CD4-positive, alpha-beta T cell treated with Interleukin-17A for 4 hours (primary cell): Measurements from ENCODE around the gene GLTP.
A peak's percentile ranks its signal among the peaks of the same experiment; 100 is the strongest.

Experiments
- DNase-seq: peaks from one replicate; pipeline ENCODE4 v3.0.0-alpha.2; 2020; ENCODE audit warnings: mixed read lengths

The GLTP gene

DNA sequence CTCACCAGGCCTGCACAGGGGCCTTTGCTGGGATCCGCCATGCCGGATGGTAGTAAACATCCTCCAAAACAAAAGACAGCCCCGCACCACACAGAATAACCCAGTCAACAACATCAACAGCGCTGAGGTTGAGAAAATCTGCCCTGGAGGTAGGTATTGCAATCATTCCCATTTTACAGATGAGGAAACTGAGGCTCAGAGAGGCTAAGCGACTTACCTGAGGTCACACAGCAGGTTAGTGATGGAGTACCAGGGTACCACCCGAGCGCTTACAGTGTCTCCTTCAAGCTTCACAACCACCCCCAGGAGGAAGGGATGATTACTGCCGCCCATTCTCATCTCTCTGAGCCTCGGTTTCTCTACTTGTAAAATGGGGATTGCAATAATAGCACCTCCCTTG lies 62.1 kb downstream of the GLTP start:
- no peak for DNase-seq

DNA sequence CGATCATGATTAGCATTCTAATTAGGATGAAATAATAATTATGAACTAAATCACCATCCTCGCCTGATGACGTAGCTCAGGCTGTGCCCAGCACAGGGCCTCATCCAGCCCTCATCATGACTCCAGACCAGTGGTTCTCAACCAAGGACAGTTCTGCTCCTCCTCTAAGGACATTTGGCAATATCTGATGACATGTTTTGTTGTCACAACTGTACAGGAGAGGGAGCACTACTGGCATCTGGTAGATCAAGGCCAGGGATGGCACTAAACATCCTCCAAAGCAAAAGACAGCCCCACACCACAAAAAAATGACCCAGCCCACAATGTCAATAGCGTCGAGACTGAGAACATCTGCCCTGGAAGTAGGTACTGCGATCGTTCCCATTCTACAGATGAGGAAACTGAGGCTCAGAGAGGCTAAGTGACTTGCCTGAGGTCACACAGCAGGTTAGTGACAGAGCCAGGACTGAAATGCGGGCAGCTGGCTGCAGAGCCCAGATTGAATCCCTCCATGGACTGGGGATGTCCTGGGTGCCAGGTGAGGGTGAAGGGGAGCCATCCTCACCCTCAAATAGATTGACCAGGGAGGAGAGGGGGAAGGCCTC lies 62.6 kb downstream of the GLTP start:
- no peak for DNase-seq

DNA sequence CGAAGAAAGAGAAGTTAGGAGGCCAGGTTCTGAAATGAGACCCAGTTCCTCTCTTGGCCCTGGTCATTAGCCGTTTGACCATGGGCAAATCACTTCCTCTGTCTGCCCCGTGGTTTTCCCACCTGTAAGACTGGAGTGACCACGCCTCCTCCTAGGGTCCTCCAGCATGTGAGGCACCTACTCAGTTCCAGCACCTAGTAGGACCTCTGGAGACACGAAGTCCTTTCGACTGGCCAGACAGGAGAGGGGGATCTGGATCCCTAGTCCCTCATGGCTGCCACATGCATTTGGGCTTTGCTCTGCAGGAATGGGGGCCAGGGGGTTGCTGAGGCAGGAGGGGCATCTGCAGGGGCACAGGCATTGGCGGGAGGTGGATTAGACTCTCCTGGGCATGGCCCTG lies 63.5 kb downstream of the GLTP start:
- DNase-seq: no peak

DNA sequence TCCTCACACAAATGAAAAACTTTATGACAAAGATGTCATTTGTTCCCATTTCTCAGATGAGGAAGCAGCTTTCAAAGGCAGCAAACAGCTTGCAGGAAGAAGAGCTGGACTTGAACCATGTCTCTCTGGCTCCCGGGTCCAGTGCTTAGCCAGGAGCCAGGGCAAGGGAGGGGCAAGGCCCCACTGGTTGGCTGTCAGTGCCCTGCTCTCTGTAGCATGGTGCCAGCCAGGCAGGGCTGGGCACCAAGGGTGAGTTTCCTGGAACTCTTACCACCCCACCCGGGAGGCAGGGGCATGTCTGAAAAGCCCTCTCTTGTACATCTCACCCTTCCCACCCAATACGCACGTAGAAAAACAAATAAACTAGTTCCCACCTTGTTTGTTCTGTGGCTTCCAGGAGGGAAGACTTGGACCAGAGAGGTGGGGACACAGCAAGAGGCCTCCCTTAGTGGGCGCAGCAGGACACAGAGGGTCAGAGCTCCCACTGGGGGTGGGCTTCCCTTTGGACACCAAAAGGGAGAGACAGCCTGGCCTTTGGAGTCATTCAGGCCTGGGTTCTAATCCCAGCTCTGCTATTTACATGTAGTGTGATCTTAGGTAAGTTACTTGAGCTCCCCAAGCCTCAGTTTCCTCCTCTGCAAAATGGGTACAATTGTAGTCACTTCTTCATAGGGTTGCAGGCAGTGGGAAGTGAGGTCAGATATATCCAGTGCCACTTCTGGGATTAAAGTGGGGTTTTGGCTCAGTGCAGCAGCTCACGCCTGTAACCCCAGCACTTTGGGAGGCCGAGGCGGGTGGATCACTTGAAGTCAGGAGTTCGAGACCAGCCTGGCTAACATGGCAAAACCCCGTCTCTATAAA lies 64.4 kb downstream of the GLTP start:
- DNase-seq: no peak

DNA sequence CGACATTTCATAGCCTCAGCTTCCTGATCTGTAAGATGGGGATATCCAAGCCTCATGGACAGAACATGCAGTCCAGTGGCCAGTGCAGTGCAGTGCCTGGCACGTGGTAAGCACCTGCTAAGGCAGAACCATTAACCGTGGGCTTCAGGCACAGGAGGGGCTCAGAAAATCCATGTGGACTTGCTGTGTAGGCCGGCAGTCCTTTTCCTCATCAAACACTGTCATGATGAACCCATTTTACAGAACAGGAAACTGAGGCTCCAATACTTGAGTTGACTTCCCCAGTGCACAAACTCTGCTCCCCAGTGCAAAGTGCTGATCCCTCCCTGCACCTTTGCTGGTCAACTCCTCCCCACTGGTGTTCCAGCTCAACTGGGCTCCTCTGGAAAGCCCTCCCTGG lies 65.1 kb downstream of the GLTP start:
- no peak for DNase-seq

DNA sequence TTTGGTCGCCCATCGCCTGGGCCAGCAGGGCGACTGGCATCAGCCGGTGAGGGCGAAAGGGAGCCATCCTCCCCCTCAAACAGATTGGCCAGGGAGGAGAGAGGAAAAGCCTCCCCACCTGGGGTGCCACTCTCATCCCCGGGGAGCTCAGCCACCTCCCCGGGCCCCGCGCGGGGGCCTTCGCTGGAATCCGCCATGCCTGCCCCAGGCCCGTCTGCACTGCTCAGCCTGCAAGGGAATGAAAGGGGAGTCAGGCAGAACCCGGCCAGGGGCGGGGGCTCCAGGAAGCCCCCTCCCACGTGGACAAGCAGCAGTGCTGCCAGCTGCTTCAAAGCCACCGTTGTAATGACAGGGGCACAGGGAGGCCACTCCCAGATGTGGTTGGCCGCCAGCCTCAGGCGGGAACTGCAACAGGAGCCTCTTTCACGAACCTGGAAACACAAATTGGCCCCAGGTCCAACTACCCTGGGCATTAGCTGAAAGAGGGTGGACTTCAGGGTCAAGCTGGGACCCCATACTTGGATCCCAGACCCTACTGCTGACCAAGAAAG lies 65.7 kb downstream of the GLTP start:
- no peak for DNase-seq

DNA sequence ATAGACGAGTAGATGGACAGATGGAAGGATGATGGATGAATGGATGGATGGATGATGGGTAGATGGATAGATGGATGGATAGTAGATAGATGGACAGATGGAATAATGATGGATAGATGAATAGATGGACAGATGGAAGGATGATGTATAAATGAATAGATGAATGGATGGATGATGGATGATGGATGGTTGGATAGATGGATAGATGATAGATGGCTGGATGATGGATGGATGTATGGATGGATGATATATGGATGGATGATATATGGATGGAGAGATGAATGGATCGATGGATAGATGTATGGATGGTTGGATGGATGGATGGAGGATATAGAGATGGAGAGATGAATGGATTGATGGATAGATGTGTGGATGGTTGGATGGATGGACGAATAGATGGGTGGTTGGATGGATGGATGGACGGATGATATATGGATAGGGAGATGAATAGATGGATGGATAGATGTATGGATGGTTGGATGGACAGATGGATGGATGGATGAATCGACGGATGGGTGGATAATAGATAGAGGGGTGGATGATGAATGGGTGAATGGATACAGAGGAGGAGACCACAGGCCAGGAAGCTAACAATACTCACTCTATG lies 66.4 kb downstream of the GLTP start:
- no peak for DNase-seq

DNA sequence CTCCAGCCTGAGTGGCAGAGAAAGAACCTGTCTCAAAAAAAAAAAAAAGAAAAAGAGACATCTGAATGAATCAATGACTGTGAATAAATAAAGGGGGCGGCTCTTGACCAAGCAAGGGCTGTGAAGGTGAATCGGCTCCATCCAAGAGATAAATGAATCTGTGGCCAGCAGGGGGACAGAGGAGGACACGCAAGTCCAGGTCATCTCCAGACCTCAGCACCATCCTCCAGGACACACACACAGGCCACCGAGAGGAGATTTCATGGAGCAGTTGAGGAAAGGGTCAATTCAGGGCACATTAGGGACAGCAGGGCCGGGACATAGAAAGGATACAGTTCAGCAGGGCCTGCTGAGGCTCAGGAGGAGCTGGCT lies 68.7 kb downstream of the GLTP start:
- DNase-seq: no peak

DNA sequence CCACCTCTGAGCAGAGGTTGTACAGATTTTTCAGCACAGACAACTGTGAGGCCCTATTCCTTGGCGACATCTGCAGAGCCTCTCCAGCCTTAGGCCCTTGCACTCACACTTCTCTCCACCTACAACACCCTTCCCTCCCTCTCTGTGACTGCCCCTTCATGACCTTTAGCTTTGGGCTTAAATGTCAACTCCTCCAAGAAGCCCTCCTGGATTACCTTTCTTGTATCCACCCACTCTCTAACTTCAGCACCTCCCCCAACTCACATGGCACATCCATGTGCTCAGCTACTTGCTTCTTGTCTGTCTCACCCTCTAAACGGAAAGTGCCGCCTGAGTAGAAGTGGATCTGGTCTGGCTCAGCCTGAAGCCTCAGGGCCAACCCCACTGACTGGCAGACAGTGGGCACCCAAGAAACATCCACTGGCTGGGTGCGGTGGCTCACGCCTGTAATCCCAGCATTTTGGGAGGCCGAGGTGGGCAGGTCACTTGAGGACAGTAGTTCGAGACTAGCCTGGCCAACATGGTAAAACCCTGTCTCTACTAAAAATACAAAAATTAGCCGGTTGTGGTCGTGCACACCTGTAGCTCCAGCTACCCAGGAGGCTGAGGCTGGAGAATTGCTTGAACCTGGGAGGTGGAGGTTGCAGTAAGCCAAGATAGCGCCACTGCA lies 69.3 kb downstream of the GLTP start:
- DNase-seq: no peak

DNA sequence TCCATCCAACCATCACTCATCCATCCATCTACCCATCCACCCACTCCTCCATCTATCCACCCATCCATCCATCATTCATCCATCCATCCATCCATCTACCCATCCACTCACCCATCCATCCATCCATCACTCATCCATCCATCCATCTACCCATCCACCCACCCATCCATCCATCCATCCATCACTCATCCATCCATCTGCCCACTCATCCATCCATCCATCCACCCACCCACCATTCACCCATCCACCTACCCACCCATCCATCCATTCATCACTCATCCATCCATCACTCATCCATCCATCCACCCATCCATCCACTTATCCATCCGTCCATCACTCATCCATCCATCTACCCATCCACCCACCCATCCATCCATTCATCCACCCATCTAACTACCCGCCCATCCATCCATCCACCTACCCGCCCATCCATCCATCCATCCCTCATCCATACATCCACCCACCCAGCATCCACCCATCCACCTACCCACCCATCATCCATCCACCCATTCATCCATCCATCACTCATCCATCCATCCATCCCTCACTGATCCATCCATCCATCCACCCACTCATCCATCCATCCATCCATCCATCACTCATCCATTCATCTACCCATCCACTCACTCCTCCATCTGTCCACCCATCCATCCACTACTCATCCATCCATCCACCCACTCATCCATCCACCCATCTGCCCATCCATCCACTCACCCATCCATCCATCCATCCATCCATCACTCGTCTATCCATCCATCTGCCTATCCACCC lies 71.3 kb downstream of the GLTP start:
- no peak for DNase-seq

DNA sequence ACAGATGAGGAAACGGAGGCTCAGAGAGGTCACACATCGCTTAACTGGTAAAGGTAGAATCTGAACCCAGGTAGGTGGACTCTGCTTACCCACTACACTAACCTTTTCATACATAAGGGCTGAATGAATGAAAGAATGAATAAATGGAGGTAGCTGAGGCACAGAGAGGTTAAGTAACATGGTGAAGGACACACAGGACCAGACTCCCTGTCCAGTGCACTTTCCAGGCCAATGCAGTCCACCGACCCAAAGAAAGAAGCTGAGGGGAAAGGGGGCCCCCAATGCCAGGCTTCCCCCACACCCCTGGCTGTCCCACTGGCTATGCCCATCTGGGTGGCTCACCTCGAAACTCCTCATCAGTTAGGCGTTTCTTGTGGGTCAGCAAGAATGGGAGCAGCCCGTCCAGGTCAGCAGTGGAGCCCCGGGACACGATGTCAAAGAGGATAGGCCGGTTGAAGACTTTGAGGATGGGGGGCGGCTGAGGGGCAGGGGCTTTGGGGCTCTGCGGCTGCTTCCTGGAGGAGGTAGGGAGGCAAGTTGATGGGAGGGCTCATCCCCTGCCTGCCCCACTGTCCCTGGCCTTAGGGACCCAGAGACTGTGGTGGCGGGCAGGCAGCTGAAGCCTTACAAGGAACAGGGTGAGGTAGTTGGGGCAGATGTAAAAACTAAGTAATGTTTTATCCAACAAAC lies 72.2 kb downstream of the GLTP start:
- no peak for DNase-seq

DNA sequence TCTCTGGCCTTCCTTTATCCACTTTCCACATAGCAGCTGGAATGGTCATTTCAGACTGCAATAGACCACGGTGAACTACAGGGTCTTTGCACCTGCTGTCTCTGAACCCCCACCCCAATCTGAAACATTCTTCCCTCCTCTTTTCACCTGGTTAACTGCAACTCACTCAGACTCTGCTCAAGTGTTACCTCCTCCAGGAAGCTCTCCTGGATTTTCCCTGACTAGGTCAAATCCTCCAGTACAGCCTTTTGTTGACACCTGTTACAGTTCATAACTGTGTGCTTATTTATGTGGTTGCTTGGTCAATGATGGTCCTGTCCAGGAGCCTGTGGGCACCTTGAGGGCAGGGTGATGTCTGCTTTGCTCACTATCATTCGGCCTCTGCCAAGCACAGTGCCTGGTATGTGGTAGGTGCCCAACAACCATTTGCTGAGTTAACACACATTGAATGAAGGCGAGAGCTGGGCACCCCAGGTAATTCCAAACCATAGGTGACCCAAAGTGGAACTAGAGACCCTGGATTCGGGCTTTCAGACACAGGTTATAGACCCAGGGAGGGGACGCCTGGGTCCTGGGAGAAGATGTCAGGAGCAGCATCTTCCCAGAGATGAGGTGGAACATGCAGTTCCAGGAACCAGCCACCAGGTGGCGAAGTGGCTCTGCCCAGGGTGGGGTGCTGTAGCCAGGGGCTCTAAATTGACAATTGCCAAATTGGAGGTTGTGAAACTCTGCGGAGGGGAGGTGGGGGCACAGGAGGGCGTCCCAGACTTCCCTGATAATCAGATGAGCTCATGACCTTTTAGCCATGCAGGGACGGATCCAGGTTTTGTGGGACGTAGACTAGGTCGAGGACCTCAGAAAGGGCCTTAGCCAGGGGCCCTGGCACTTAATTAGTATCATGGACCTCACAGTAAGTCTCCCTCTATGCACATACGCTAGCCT lies 75.2 kb downstream of the GLTP start:
- DNase-seq: peak; percentile 77

DNA sequence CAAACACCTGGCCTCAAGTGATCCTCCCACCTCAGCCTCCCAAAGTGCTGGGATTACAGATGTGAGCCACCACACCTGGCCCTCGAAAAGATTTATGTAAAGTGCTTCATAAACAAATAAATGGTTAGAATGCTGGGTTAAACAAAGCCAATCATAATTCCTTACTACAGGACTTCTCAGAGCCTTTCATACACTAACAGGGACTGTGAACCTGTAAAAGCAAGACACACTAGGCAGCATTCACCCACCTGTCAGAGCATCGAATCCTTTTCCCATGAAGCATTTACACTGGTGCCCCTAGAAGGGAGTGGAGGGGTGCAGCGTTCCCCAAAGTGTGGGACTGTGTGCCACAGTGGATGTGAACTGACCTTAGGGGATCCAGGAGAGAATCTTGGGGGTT lies 76.7 kb downstream of the GLTP start:
- no peak for DNase-seq

DNA sequence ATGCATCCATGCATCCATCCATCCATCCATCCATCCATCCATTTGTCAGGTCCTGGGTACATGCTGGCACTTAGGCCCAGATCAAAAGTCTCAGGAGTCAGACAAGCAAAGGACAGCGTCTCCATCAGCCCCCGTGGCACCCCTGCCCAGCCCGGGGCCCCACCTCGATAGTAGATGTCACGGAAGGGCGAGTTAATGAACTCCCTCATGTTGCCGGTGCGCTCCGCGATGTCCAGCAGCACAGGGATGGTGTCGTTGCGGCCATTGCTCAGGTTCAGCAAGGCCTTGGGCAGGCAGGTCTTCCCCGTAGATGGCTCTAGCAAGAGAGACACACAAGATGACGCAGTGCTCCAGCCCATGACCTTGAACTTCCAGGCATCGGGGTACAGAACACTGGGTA lies 77.5 kb downstream of the GLTP start:
- no peak for DNase-seq
